ENCODE results near the gene SLC25A30. TPM values are rescaled to one million over a fixed set of nuclear protein-coding genes. Genes with fewer than 3 reads are reported as not detected.

Gene SLC25A30
- total and polyA plus RNA-seq, 9 of the 15 experiments (the other 6 are each of a cell fraction or from before 2014, with no cell fraction given) = 1.1 to 11.1 (median 5.6) TPM

- TF ChIP-seq, protein P1, sequence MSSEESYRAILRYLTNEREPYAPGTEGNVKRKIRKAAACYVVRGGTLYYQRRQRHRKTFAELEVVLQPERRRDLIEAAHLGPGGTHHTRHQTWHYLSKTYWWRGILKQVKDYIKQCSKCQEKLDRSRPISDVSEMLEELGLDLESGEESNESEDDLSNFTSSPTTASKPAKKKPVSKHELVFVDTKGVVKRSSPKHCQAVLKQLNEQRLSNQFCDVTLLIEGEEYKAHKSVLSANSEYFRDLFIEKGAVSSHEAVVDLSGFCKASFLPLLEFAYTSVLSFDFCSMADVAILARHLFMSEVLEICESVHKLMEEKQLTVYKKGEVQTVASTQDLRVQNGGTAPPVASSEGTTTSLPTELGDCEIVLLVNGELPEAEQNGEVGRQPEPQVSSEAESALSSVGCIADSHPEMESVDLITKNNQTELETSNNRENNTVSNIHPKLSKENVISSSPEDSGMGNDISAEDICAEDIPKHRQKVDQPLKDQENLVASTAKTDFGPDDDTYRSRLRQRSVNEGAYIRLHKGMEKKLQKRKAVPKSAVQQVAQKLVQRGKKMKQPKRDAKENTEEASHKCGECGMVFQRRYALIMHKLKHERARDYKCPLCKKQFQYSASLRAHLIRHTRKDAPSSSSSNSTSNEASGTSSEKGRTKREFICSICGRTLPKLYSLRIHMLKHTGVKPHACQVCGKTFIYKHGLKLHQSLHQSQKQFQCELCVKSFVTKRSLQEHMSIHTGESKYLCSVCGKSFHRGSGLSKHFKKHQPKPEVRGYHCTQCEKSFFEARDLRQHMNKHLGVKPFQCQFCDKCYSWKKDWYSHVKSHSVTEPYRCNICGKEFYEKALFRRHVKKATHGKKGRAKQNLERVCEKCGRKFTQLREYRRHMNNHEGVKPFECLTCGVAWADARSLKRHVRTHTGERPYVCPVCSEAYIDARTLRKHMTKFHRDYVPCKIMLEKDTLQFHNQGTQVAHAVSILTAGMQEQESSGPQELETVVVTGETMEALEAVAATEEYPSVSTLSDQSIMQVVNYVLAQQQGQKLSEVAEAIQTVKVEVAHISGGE (CRISPR knock-in tag; IDR thresholded peaks at IDR 0.05) = peak in 1 of 3 experiments; percentile 48; a peak in 1 of 6 replicates
- TF ChIP-seq TFAP4 (CRISPR knock-in tag; IDR thresholded peaks at IDR 0.05; ENCODE audit: borderline replicate concordance) (peak; percentile 69; the same call in 1 of the 2 replicates), MGA (IDR thresholded peaks at IDR 0.05) (peak; percentile 81), OTX1 (CRISPR knock-in tag; IDR thresholded peaks at IDR 0.05) (no peak), E2F1 (CRISPR knock-in tag; IDR thresholded peaks at IDR 0.05) (no peak)
Measured at GRCh38 chr13:45417790-45418534, at the start of gene SLC25A30 (continued).

Measured in K562 (cell line).